Inflammatory macrophage treated with lipopolysaccharide for 4 hours (primary cell): ENCODE data around the gene GPX6.
"Not testable (repeated sequence)": the region's sequence is repeated elsewhere in the genome, so short reads cannot be mapped to it uniquely, and the experiment has no call there.

ENCODE experiments used
- DNase-seq: peaks from one replicate; pipeline ENCODE4 v3.0.0-alpha.2; 2020

Gene GPX6

GRCh38 chr6:28515676-28516075 is at the start of gene GPX6:
TSS of gene GPX6 (minus strand) at chr6:28515793. CDS start at chr6:28515743, 50 bp downstream.
- no peak for DNase-seq

GRCh38 chr6:28563430-28564095 is 48.0 kb upstream of the GPX6 start:
- DNase-seq = no peak

- no peak for DNase-seq
Observed at GRCh38 chr6:28558629-28559028, 43.0 kb upstream of the GPX6 start.

- no peak for DNase-seq
Observed at GRCh38 chr6:28555136-28555535, 39.5 kb upstream of the GPX6 start.

- DNase-seq = no peak
Observed at GRCh38 chr6:28553986-28554881, 38.6 kb upstream of the GPX6 start.

- DNase-seq = no peak
Observed at GRCh38 chr6:28553384-28553985, 37.9 kb upstream of the GPX6 start.

GRCh38 chr6:28551891-28552666 is 36.5 kb upstream of the GPX6 start:
- DNase-seq = no peak

- not testable (repeated sequence) for DNase-seq
Observed at GRCh38 chr6:28547003-28547402, 31.4 kb upstream of the GPX6 start.

- DNase-seq = no peak
Observed at GRCh38 chr6:28545955-28546354, 30.4 kb upstream of the GPX6 start.

- no peak for DNase-seq
Observed at GRCh38 chr6:28543651-28544610, 28.3 kb upstream of the GPX6 start.

GRCh38 chr6:28542440-28543296 is 27.1 kb upstream of the GPX6 start:
- DNase-seq = no peak

- DNase-seq = no peak
Observed at GRCh38 chr6:28541996-28542395, 26.4 kb upstream of the GPX6 start.

GRCh38 chr6:28537509-28538140 is 22.0 kb upstream of the GPX6 start:
- no peak for DNase-seq

- no peak for DNase-seq
Observed at GRCh38 chr6:28537065-28537464, 21.5 kb upstream of the GPX6 start.

GRCh38 chr6:28534875-28535274 is 19.3 kb upstream of the GPX6 start:
- DNase-seq = no peak

GRCh38 chr6:28534306-28534705 is 18.7 kb upstream of the GPX6 start:
- DNase-seq = no peak

- DNase-seq = no peak
Observed at GRCh38 chr6:28531479-28532128, 16.0 kb upstream of the GPX6 start.

GRCh38 chr6:28530777-28531176 is 15.2 kb upstream of the GPX6 start:
- DNase-seq = no peak

- no peak for DNase-seq
Observed at GRCh38 chr6:28525496-28526039, 10.0 kb upstream of the GPX6 start, which contains the start of gene GPX5. TSS of gene GPX5 (plus strand) at chr6:28525881. CDS start at chr6:28526014, 133 bp downstream.
